Stimulated activated naive B cell treated with anti-CD40 and anti-IgM and Interleukin-4, amounts not matched to agents 10 μg/mL and 1 μg/mL and 100 μg/mL, for 72 hours (primary cell): ENCODE data around the gene ASCC3.
"Not testable (repeated sequence)": the region's sequence is repeated elsewhere in the genome, so short reads cannot be mapped to it uniquely, and the experiment has no call there.

Experiments
- ATAC-seq, 2 donors: fragments of 150-1000 bp; cut with Tn5 transposase; replicated peaks; 2 replicates each; pipeline ENCODE4 v1.10.0; 2021; ENCODE audit warnings: moderate library complexity in 1 of 2
- DNase-seq: peaks from one replicate; pipeline ENCODE4 v3.0.0; 2021
- H3K27ac Mint-ChIP-seq: one replicate; pipeline ENCODE4 v1.8.0; 2022; ENCODE audit warnings: mild to moderate bottlenecking, mixed read lengths
- H3K27me3 Mint-ChIP-seq, 2 donors: one replicate each; pipeline ENCODE4 v1.8.0; 2022; ENCODE audit warnings: mixed read lengths in 2 of 2
- H3K36me3 Mint-ChIP-seq, 2 donors: one replicate each; pipeline ENCODE4 v1.8.0; 2022; ENCODE audit warnings: mixed read lengths in 2 of 2, mild to moderate bottlenecking in 1 of 2
- H3K4me1 Mint-ChIP-seq, 2 donors: one replicate each; pipeline ENCODE4 v1.8.0; 2022; ENCODE audit warnings: mixed read lengths in 2 of 2, mild to moderate bottlenecking in 1 of 2
- H3K4me3 Mint-ChIP-seq, 2 donors: one replicate each; pipeline ENCODE4 v1.8.0; 2022; ENCODE audit warnings: mild to moderate bottlenecking in 2 of 2, mixed read lengths in 2 of 2, moderate library complexity in 1 of 2
- H3K9me3 Mint-ChIP-seq, 2 donors: one replicate each; pipeline ENCODE4 v1.8.0; 2022; ENCODE audit warnings: mixed read lengths in 2 of 2, mild to moderate bottlenecking in 1 of 2

Gene ASCC3

GRCh38 chr6:100753421-100753820 is 127.7 kb downstream of the ASCC3 start:
- Mint-ChIP-seq H3K9me3 (no peaks in the 10 kb centered on the region), H3K4me1 (no peaks in the 10 kb centered on the region), H3K27ac (no peak overlapping the region), H3K27me3 (no peaks in the 10 kb centered on the region), H3K4me3 (no peak overlapping the region), H3K36me3 (peaks cover 21 to 23% of the 10 kb centered on the region in 2 donors)
- ATAC-seq: no peak
- DNase-seq: no peak

GRCh38 chr6:100751590-100751989 is 129.5 kb downstream of the ASCC3 start:
- no peaks in the 10 kb centered on the region for H3K27me3 Mint-ChIP-seq
- no peak overlapping the region for H3K4me3 Mint-ChIP-seq
- H3K4me1 Mint-ChIP-seq: no peaks in the 10 kb centered on the region
- ATAC-seq (no peak), DNase-seq (no peak)
- H3K36me3 Mint-ChIP-seq: peaks cover 17 to 27% of the 10 kb centered on the region in 2 donors
- H3K9me3 Mint-ChIP-seq: no peaks in the 10 kb centered on the region
- H3K27ac Mint-ChIP-seq: no peak overlapping the region

GRCh38 chr6:100745419-100746041 is 135.6 kb downstream of the ASCC3 start:
- H3K27ac Mint-ChIP-seq: no peak overlapping the region
- H3K27me3 Mint-ChIP-seq: no peaks in the 10 kb centered on the region
- peaks cover 5 to 8% of the 10 kb centered on the region in 2 donors for H3K9me3 Mint-ChIP-seq
- H3K36me3 Mint-ChIP-seq: peaks cover 29 to 40% of the 10 kb centered on the region in 2 donors
- ATAC-seq (no peak), DNase-seq (no peak)
- H3K4me1 Mint-ChIP-seq: peaks cover 0 to 3% of the 10 kb centered on the region in 2 donors
- no peak overlapping the region for H3K4me3 Mint-ChIP-seq

GRCh38 chr6:100740439-100740838 is 140.7 kb downstream of the ASCC3 start:
- Mint-ChIP-seq H3K27me3 (no peaks in the 10 kb centered on the region), H3K9me3 (peaks cover 16 to 17% of the 10 kb centered on the region in 2 donors), H3K4me3 (no peak overlapping the region), H3K4me1 (peaks cover 0 to 3% of the 10 kb centered on the region in 2 donors), H3K36me3 (peaks cover 25 to 51% of the 10 kb centered on the region in 2 donors), H3K27ac (no peak overlapping the region)
- ATAC-seq: no peak
- no peak for DNase-seq

- H3K4me3 Mint-ChIP-seq, H3K27ac Mint-ChIP-seq, ATAC-seq, H3K27me3 Mint-ChIP-seq, DNase-seq, H3K4me1 Mint-ChIP-seq: not testable (repeated sequence)
- H3K9me3 Mint-ChIP-seq: peaks cover 16 to 17% of the 10 kb centered on the region in 2 donors
- H3K36me3 Mint-ChIP-seq: peaks cover 19 to 48% of the 10 kb centered on the region in 2 donors
Measured at GRCh38 chr6:100737720-100738119, 143.4 kb downstream of the ASCC3 start.

GRCh38 chr6:100731411-100731810 is 149.7 kb downstream of the ASCC3 start:
- DNase-seq (no peak), ATAC-seq (no peak)
- Mint-ChIP-seq H3K27ac (no peak overlapping the region), H3K9me3 (no peaks in the 10 kb centered on the region), H3K4me3 (no peak overlapping the region), H3K36me3 (peaks cover 2 to 9% of the 10 kb centered on the region in 2 donors), H3K4me1 (peaks cover 5 to 7% of the 10 kb centered on the region in 2 donors), H3K27me3 (no peaks in the 10 kb centered on the region)

- no peak overlapping the region for H3K27ac Mint-ChIP-seq
- no peaks in the 10 kb centered on the region for H3K27me3 Mint-ChIP-seq
- DNase-seq (no peak), ATAC-seq (peak; percentile 25)
- no peaks in the 10 kb centered on the region for H3K9me3 Mint-ChIP-seq
- H3K4me1 Mint-ChIP-seq: peaks cover 5 to 7% of the 10 kb centered on the region in 2 donors
- H3K36me3 Mint-ChIP-seq: peaks cover 3 to 8% of the 10 kb centered on the region in 2 donors
- no peak overlapping the region for H3K4me3 Mint-ChIP-seq
Measured at GRCh38 chr6:100730001-100730980, 150.8 kb downstream of the ASCC3 start.

GRCh38 chr6:100726666-100727065 is 154.5 kb downstream of the ASCC3 start:
- Mint-ChIP-seq H3K36me3 (peaks cover 16 to 25% of the 10 kb centered on the region in 2 donors), H3K4me3 (no peak overlapping the region), H3K4me1 (peaks cover 2 to 5% of the 10 kb centered on the region in 2 donors), H3K9me3 (peaks cover 0 to 2% of the 10 kb centered on the region in 2 donors), H3K27ac (no peak overlapping the region), H3K27me3 (no peaks in the 10 kb centered on the region)
- DNase-seq (no peak), ATAC-seq (no peak)

GRCh38 chr6:100724696-100725095 is 156.4 kb downstream of the ASCC3 start:
- Mint-ChIP-seq H3K36me3 (peaks cover 21 to 39% of the 10 kb centered on the region in 2 donors), H3K4me3 (no peak overlapping the region), H3K27me3 (no peaks in the 10 kb centered on the region), H3K27ac (no peak overlapping the region), H3K9me3 (peaks cover 0 to 2% of the 10 kb centered on the region in 2 donors), H3K4me1 (peaks cover 2 to 9% of the 10 kb centered on the region in 2 donors)
- ATAC-seq (no peak), DNase-seq (no peak)

- Mint-ChIP-seq H3K4me1 (peaks cover 2 to 9% of the 10 kb centered on the region in 2 donors), H3K36me3 (peaks cover 21 to 39% of the 10 kb centered on the region in 2 donors), H3K27ac (no peak overlapping the region), H3K9me3 (peaks cover 0 to 2% of the 10 kb centered on the region in 2 donors), H3K4me3 (no peak overlapping the region), H3K27me3 (no peaks in the 10 kb centered on the region)
- ATAC-seq (no peak), DNase-seq (no peak)
Measured at GRCh38 chr6:100724222-100724621, 156.9 kb downstream of the ASCC3 start.

GRCh38 chr6:100721256-100721655 is 159.9 kb downstream of the ASCC3 start:
- Mint-ChIP-seq H3K9me3 (peaks cover 0 to 2% of the 10 kb centered on the region in 2 donors), H3K27me3 (no peaks in the 10 kb centered on the region), H3K4me1 (peaks cover 2 to 9% of the 10 kb centered on the region in 2 donors), H3K27ac (no peak overlapping the region), H3K36me3 (peaks cover 19 to 39% of the 10 kb centered on the region in 2 donors), H3K4me3 (no peak overlapping the region)
- DNase-seq: no peak
- ATAC-seq: no peak

GRCh38 chr6:100719883-100720682 is 161.0 kb downstream of the ASCC3 start:
- Mint-ChIP-seq H3K4me3 (no peak overlapping the region), H3K27ac (no peak overlapping the region), H3K36me3 (peaks cover 18 to 39% of the 10 kb centered on the region in 2 donors), H3K9me3 (peaks cover 0 to 2% of the 10 kb centered on the region in 2 donors), H3K4me1 (peaks cover 2 to 9% of the 10 kb centered on the region in 2 donors), H3K27me3 (no peaks in the 10 kb centered on the region)
- no peak for ATAC-seq
- DNase-seq: no peak

GRCh38 chr6:100712997-100713396 is 168.1 kb downstream of the ASCC3 start:
- H3K36me3 Mint-ChIP-seq: peaks cover 12 to 28% of the 10 kb centered on the region in 2 donors
- no peak overlapping the region for H3K4me3 Mint-ChIP-seq
- no peaks in the 10 kb centered on the region for H3K4me1 Mint-ChIP-seq
- no peaks in the 10 kb centered on the region for H3K9me3 Mint-ChIP-seq
- ATAC-seq (no peak), DNase-seq (no peak)
- H3K27ac Mint-ChIP-seq: no peak overlapping the region
- no peaks in the 10 kb centered on the region for H3K27me3 Mint-ChIP-seq

GRCh38 chr6:100706491-100706890 is 174.6 kb downstream of the ASCC3 start:
- no peak overlapping the region for H3K4me3 Mint-ChIP-seq
- DNase-seq (no peak), ATAC-seq (no peak)
- peaks cover 3 to 10% of the 10 kb centered on the region in 2 donors for H3K4me1 Mint-ChIP-seq
- H3K27ac Mint-ChIP-seq: no peak overlapping the region
- H3K27me3 Mint-ChIP-seq: no peaks in the 10 kb centered on the region
- H3K36me3 Mint-ChIP-seq: peaks cover 15 to 35% of the 10 kb centered on the region in 2 donors
- H3K9me3 Mint-ChIP-seq: peaks cover 6 to 10% of the 10 kb centered on the region in 2 donors
